Brain pericyte (primary cell): ENCODE data around the gene GTF3C1.

ENCODE experiments used
- DNase-seq: peaks from one replicate; pipeline ENCODE4 v3.0.0-alpha.2; 2012; ENCODE audit warnings: low read depth, low spot score

The GTF3C1 gene

GRCh38 chr16:27520982-27521673, 28.6 kb downstream of the GTF3C1 start:
- no peak for DNase-seq

GRCh38 chr16:27518226-27518625, 31.5 kb downstream of the GTF3C1 start:
- DNase-seq: no peak

GRCh38 chr16:27517664-27518063, 32.0 kb downstream of the GTF3C1 start:
- DNase-seq: no peak

GRCh38 chr16:27516365-27516764, 33.3 kb downstream of the GTF3C1 start:
- DNase-seq: no peak

GRCh38 chr16:27515874-27516353, 33.8 kb downstream of the GTF3C1 start:
- no peak for DNase-seq

- DNase-seq: no peak
These were observed 34.9 kb downstream of the GTF3C1 start for GRCh38 chr16:27514806-27515205.

- DNase-seq: no peak
These were observed 37.9 kb downstream of the GTF3C1 start for GRCh38 chr16:27511657-27512448.

- no peak for DNase-seq
These were observed 41.2 kb downstream of the GTF3C1 start for GRCh38 chr16:27508476-27508875.

- no peak for DNase-seq
These were observed 42.9 kb downstream of the GTF3C1 start for GRCh38 chr16:27506771-27507170.

- DNase-seq: no peak
These were observed 44.1 kb downstream of the GTF3C1 start for GRCh38 chr16:27505297-27506236.

- DNase-seq: no peak
These were observed 46.1 kb downstream of the GTF3C1 start for GRCh38 chr16:27503662-27504061.

GRCh38 chr16:27500801-27501200, 48.9 kb downstream of the GTF3C1 start:
- DNase-seq: no peak

GRCh38 chr16:27499659-27500055, 50.1 kb downstream of the GTF3C1 start:
- no peak for DNase-seq

- no peak for DNase-seq
These were observed 50.6 kb downstream of the GTF3C1 start for GRCh38 chr16:27498916-27499658.

- DNase-seq: no peak
These were observed 51.5 kb downstream of the GTF3C1 start for GRCh38 chr16:27498031-27498825.

GRCh38 chr16:27495191-27495590, 54.5 kb downstream of the GTF3C1 start:
- DNase-seq: no peak

- no peak for DNase-seq
These were observed 57.1 kb downstream of the GTF3C1 start for GRCh38 chr16:27492588-27492979.

- no peak for DNase-seq
These were observed 57.7 kb downstream of the GTF3C1 start for GRCh38 chr16:27491894-27492587.

GRCh38 chr16:27489906-27490305, 59.8 kb downstream of the GTF3C1 start:
- no peak for DNase-seq

GRCh38 chr16:27489421-27489820, 60.3 kb downstream of the GTF3C1 start:
- no peak for DNase-seq
